AG04450 (cell line): ENCODE results near the gene TSPAN9. TPM values are rescaled to one million over a fixed set of nuclear protein-coding genes. Genes with fewer than 3 reads are reported as not detected.

Experiments used
- CTCF ChIA-PET: fragments of 300-600, 350-600 bp; formaldehyde crosslinking; extraction: SDS; loops from one replicate; lab custom pipeline; 2022; ENCODE audit warnings: antibody characterized with exemption, inconsistent platforms; lab: Charles Lee
- POLR2A ChIA-PET: fragments of 350-600 bp; formaldehyde crosslinking; extraction: SDS; loops from one replicate; lab custom pipeline; 2021; ENCODE audit warnings: antibody characterized with exemption, inconsistent platforms; lab: Yijun Ruan, JAX
- DNase-seq: peaks from one replicate; pipeline ENCODE4 v3.0.0-alpha.2; 2011; ENCODE audit warnings: low read depth, low spot score
- H3K27ac ChIP-seq: one replicate; pipeline ENCODE4 v1.5.1; 2012; ENCODE audit warnings: low read depth, low read length, control low read depth
- H3K27me3 ChIP-seq: one replicate; pipeline ENCODE4 v1.6.0; 2012; ENCODE audit warnings: low read length; ENCODE audit not compliant: control insufficient read depth, insufficient read depth
- H3K4me3 ChIP-seq: 2 replicates; pipeline ENCODE4 v1.5.1; 2011; ENCODE audit warnings: mild to moderate bottlenecking, low read depth, low read length, control low read depth
- H3K9me3 ChIP-seq: 2 replicates; pipeline ENCODE4 v1.5.1; 2012; ENCODE audit warnings: low read length; ENCODE audit not compliant: control insufficient read depth, insufficient read depth
- CTCF ChIP-seq: IDR thresholded peaks from 2 replicates; pipeline ENCODE4 v1.5.1; 2011; ENCODE audit warnings: low read depth, low read length, control low read depth, inconsistent platforms
- polyA plus RNA-seq: library from polyadenylated mRNA; depleted of rRNA; stranded (reverse); fragments of >200 nt; gene quantifications from 2 replicates; pipeline ENCODE4 v1.2.3, GENCODE V29; 2011

Gene TSPAN9
- polyA plus RNA-seq, 1 experiment: 68.0 TPM

GRCh38 chr12:3279415-3279780 lies 202.2 kb downstream of the TSPAN9 start:
- DNase-seq: no peak
- ChIA-PET CTCF (interaction anchor here (1.3 to 10.9 kb wide), 3 partner anchors 21 to 205 kb away, joined by 5 to 187 read pairs (median 172); no protein-coding TSS in a partner anchor), POLR2A (no interaction called here)
- H3K27me3 ChIP-seq: no peaks in the 10 kb centered on the region
- no peak for TF ChIP-seq CTCF
- no peak overlapping the region for H3K4me3 ChIP-seq
- H3K9me3 ChIP-seq: no peaks in the 10 kb centered on the region
- no peak overlapping the region for H3K27ac ChIP-seq

GRCh38 chr12:3279832-3280231 lies 202.7 kb downstream of the TSPAN9 start:
- ChIA-PET CTCF (interaction anchor here (1.3 to 10.9 kb wide), 3 partner anchors 21 to 206 kb away, joined by 5 to 187 read pairs (median 172); no protein-coding TSS in a partner anchor), POLR2A (no interaction called here)
- no peak for TF ChIP-seq CTCF
- Histone ChIP-seq H3K4me3 (no peak overlapping the region), H3K27ac (no peak overlapping the region), H3K9me3 (no peaks in the 10 kb centered on the region), H3K27me3 (no peaks in the 10 kb centered on the region)
- DNase-seq: no peak

- no peaks in the 10 kb centered on the region for H3K27me3 ChIP-seq
Measured at GRCh38 chr12:3280967-3281366, 203.8 kb downstream of the TSPAN9 start.

GRCh38 chr12:3281588-3282383 lies 204.6 kb downstream of the TSPAN9 start:
- H3K4me3 ChIP-seq: no peak overlapping the region
- POLR2A ChIA-PET: no interaction called here
- DNase-seq: no peak
- no peak overlapping the region for H3K27ac ChIP-seq
- no peaks in the 10 kb centered on the region for H3K9me3 ChIP-seq
- CTCF ChIA-PET: interaction anchor here (1.0 kb wide), 1 partner anchor 18 kb away, joined by 6 read pairs; no protein-coding TSS in a partner anchor
- H3K27me3 ChIP-seq: no peaks in the 10 kb centered on the region
- TF ChIP-seq CTCF: no peak

More at GRCh38 chr12:3280967-3281366, 203.8 kb downstream of the TSPAN9 start:
- ChIA-PET CTCF (interaction anchor here (8.8 to 10.9 kb wide), 2 partner anchors 145 to 207 kb away, joined by 172 to 187 read pairs; no protein-coding TSS in a partner anchor), POLR2A (no interaction called here)
- Histone ChIP-seq H3K27ac (no peak overlapping the region), H3K9me3 (no peaks in the 10 kb centered on the region), H3K4me3 (no peak overlapping the region)
- TF ChIP-seq CTCF: no peak
- no peak for DNase-seq

- TF ChIP-seq CTCF: no peak
- H3K27me3 ChIP-seq: no peaks in the 10 kb centered on the region
- POLR2A ChIA-PET: no interaction called here
- H3K9me3 ChIP-seq: no peaks in the 10 kb centered on the region
- no peak for DNase-seq
- CTCF ChIA-PET: interaction anchor here (0.5 to 1.0 kb wide), 2 partner anchors 17 to 208 kb away, joined by 6 read pairs; no protein-coding TSS in a partner anchor
- H3K27ac ChIP-seq: no peak overlapping the region
- no peak overlapping the region for H3K4me3 ChIP-seq
Measured at GRCh38 chr12:3282384-3282670, 205.1 kb downstream of the TSPAN9 start.
